ENCODE measurements around the gene OR10H4. TPM values are rescaled to one million over a fixed set of nuclear protein-coding genes. Genes with fewer than 3 reads are reported as not detected.

Gene OR10H4
- polyA plus RNA-seq, 1 donor from 2014 or later: not detected

DNA sequence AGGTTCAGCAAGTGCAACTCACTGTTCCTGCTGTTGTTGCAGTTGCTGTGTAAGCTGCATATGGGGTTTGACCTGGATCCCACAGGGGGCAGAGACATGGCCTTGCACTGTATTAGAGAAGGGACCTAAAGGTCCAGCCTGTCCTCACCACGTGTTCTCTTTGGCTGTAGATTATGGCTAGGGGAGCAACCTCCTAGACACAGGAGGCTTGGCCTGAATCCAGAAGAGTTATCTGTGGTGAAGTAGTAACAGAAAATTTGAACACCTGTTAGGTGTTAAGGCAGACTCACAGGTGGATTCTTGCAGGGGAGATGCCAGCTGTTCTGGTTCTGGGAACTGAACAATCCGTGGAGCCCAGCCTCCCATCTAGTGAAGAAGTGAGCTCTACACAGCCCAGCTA is 11.0 kb upstream of the OR10H4 start:
- no peaks in the 10 kb centered on the region for H3K9me2 ChIP-seq (ENCODE audit: insufficient read depth, low read length)
- H3K27ac ChIP-seq (ENCODE audit: low read length): no peak overlapping the region
- no peaks in the 10 kb centered on the region for H3K27me3 ChIP-seq (ENCODE audit: insufficient read depth, low read depth, low read length)
- no peaks in the 10 kb centered on the region for H3K36me3 ChIP-seq (ENCODE audit: insufficient read depth, low read length)
- H3K79me2 ChIP-seq (replicated peaks; ENCODE audit: insufficient read depth, low read length): no peaks in the 10 kb centered on the region
- H3K4me3 ChIP-seq (ENCODE audit: low read length): no peak overlapping the region
- H3K9me3 ChIP-seq (ENCODE audit: low read length): peaks cover 8% of the 10 kb centered on the region
- no peak overlapping the region for H2AFZ ChIP-seq (ENCODE audit: low read depth, low read length)
- H4K20me1 ChIP-seq (ENCODE audit: insufficient read depth): no peaks in the 10 kb centered on the region
- H3K9ac ChIP-seq (ENCODE audit: low read length): no peak overlapping the region
- no peaks in the 10 kb centered on the region for H3F3A ChIP-seq (ENCODE audit: insufficient read depth, low read length, poor library complexity, severe bottlenecking)
- TF ChIP-seq EZH2 (IDR thresholded peaks at IDR 0.05; ENCODE audit: borderline replicate concordance, insufficient read depth, low read length, poor library complexity, severe bottlenecking) (no peak), SMC3 (conservative IDR thresholded peaks at IDR 0.05; ENCODE audit: poor library complexity) (no peak), MXI1 (conservative IDR thresholded peaks at IDR 0.05; ENCODE audit: poor library complexity, severe bottlenecking) (no peak), TAF1 (IDR thresholded peaks at IDR 0.05; ENCODE audit: low read depth) (no peak), POLR2AphosphoS5 (IDR thresholded peaks at IDR 0.05) (no peak), RAD21 (conservative IDR thresholded peaks at IDR 0.05) (no peak), EP300 (conservative IDR thresholded peaks at IDR 0.05; ENCODE audit: poor library complexity, severe bottlenecking) (no peak)
- TF ChIP-seq, protein P1, sequence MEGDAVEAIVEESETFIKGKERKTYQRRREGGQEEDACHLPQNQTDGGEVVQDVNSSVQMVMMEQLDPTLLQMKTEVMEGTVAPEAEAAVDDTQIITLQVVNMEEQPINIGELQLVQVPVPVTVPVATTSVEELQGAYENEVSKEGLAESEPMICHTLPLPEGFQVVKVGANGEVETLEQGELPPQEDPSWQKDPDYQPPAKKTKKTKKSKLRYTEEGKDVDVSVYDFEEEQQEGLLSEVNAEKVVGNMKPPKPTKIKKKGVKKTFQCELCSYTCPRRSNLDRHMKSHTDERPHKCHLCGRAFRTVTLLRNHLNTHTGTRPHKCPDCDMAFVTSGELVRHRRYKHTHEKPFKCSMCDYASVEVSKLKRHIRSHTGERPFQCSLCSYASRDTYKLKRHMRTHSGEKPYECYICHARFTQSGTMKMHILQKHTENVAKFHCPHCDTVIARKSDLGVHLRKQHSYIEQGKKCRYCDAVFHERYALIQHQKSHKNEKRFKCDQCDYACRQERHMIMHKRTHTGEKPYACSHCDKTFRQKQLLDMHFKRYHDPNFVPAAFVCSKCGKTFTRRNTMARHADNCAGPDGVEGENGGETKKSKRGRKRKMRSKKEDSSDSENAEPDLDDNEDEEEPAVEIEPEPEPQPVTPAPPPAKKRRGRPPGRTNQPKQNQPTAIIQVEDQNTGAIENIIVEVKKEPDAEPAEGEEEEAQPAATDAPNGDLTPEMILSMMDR (IDR thresholded peaks at IDR 0.05; ENCODE audit: poor library complexity, severe bottlenecking): no peak
- TF ChIP-seq, protein P2, sequence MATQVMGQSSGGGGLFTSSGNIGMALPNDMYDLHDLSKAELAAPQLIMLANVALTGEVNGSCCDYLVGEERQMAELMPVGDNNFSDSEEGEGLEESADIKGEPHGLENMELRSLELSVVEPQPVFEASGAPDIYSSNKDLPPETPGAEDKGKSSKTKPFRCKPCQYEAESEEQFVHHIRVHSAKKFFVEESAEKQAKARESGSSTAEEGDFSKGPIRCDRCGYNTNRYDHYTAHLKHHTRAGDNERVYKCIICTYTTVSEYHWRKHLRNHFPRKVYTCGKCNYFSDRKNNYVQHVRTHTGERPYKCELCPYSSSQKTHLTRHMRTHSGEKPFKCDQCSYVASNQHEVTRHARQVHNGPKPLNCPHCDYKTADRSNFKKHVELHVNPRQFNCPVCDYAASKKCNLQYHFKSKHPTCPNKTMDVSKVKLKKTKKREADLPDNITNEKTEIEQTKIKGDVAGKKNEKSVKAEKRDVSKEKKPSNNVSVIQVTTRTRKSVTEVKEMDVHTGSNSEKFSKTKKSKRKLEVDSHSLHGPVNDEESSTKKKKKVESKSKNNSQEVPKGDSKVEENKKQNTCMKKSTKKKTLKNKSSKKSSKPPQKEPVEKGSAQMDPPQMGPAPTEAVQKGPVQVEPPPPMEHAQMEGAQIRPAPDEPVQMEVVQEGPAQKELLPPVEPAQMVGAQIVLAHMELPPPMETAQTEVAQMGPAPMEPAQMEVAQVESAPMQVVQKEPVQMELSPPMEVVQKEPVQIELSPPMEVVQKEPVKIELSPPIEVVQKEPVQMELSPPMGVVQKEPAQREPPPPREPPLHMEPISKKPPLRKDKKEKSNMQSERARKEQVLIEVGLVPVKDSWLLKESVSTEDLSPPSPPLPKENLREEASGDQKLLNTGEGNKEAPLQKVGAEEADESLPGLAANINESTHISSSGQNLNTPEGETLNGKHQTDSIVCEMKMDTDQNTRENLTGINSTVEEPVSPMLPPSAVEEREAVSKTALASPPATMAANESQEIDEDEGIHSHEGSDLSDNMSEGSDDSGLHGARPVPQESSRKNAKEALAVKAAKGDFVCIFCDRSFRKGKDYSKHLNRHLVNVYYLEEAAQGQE (IDR thresholded peaks at IDR 0.05; ENCODE audit: borderline replicate concordance): no peak
- no peak overlapping the region for H3K4me2 ChIP-seq (ENCODE audit: low read length)

DNA sequence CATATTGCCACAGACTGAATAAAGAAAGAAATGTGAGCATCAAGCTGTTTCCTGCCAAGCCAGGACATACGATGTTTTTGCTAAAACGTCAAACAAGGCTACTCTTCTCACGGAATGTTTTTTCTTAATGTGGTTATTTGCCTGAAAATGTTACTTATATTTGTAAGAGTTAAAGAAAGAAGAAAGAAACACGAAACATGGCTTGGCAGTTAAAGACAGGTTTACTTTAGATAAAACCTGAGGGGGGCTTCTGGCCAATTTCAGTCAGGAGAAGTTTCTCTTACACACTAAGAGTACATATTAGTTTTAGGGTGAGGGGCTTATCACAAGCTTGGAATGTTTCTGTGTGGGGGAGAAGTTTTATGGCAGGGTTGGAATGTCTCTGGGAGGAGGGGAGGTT is 4.4 kb upstream of the OR10H4 start:
- Histone ChIP-seq H3K4me3 (ENCODE audit: low read length) (no peak overlapping the region), H4K20me1 (ENCODE audit: insufficient read depth) (no peaks in the 10 kb centered on the region), H2AFZ (ENCODE audit: low read depth, low read length) (no peak overlapping the region), H3K9me2 (ENCODE audit: insufficient read depth, low read length) (no peaks in the 10 kb centered on the region), H3K36me3 (ENCODE audit: insufficient read depth, low read length) (no peaks in the 10 kb centered on the region), H3K9me3 (ENCODE audit: low read length) (peaks cover 2% of the 10 kb centered on the region), H3K27ac (ENCODE audit: low read length) (no peak overlapping the region), H3K27me3 (ENCODE audit: insufficient read depth, low read depth, low read length) (no peaks in the 10 kb centered on the region), H3K79me2 (replicated peaks; ENCODE audit: insufficient read depth, low read length) (no peaks in the 10 kb centered on the region), H3F3A (ENCODE audit: insufficient read depth, low read length, poor library complexity, severe bottlenecking) (no peaks in the 10 kb centered on the region), H3K4me2 (ENCODE audit: low read length) (no peak overlapping the region), H3K9ac (ENCODE audit: low read length) (no peak overlapping the region)
- TF ChIP-seq, protein P2 (IDR thresholded peaks at IDR 0.05; ENCODE audit: borderline replicate concordance): no peak
- TF ChIP-seq POLR2AphosphoS5 (IDR thresholded peaks at IDR 0.05) (no peak), EP300 (conservative IDR thresholded peaks at IDR 0.05; ENCODE audit: poor library complexity, severe bottlenecking) (no peak), RAD21 (conservative IDR thresholded peaks at IDR 0.05) (no peak), SMC3 (conservative IDR thresholded peaks at IDR 0.05; ENCODE audit: poor library complexity) (no peak), TAF1 (IDR thresholded peaks at IDR 0.05; ENCODE audit: low read depth) (no peak), EZH2 (IDR thresholded peaks at IDR 0.05; ENCODE audit: borderline replicate concordance, insufficient read depth, low read length, poor library complexity, severe bottlenecking) (no peak), MXI1 (conservative IDR thresholded peaks at IDR 0.05; ENCODE audit: poor library complexity, severe bottlenecking) (no peak)
- TF ChIP-seq, protein P1 (IDR thresholded peaks at IDR 0.05; ENCODE audit: poor library complexity, severe bottlenecking): no peak
